Kidney glomerular epithelial cell (primary cell): ENCODE data around the gene DCPS.
A peak's percentile ranks its signal among the peaks of the same experiment; 100 is the strongest.
"Not testable (repeated sequence)": the region's sequence is repeated elsewhere in the genome, so short reads cannot be mapped to it uniquely, and the experiment has no call there.

Experiments
- DNase-seq: peaks from one replicate; lab custom pipeline; 2025; lab: John Stamatoyannopoulos, UW

Gene DCPS

GRCh38 chr11:126384449-126385070 lies 80.7 kb downstream of the DCPS start:
- DNase-seq = no peak

- no peak for DNase-seq
Observed at GRCh38 chr11:126385991-126386728, 82.3 kb downstream of the DCPS start.

- DNase-seq = not testable (repeated sequence)
Observed at GRCh38 chr11:126386729-126387071, 82.8 kb downstream of the DCPS start.

DNA sequence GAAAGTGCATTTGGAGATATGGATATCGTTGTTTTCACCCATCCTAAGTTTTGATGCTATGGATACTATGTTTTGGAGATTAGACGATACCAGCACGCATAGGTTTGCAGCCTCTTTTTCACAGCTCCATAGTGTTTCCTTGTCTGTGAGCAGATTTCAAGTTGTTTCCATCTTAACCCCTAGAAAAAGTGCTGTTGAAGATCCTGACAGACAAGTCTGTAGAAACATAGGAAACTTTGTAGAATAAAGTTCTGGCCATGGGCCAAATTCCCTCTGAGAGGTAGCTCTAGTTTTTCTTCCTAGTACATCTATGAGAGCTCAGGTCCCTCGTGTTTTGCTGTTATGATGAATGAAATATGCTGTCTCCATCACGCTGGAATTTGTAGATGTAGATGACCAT lies 84.0 kb downstream of the DCPS start:
- no peak for DNase-seq

DNA sequence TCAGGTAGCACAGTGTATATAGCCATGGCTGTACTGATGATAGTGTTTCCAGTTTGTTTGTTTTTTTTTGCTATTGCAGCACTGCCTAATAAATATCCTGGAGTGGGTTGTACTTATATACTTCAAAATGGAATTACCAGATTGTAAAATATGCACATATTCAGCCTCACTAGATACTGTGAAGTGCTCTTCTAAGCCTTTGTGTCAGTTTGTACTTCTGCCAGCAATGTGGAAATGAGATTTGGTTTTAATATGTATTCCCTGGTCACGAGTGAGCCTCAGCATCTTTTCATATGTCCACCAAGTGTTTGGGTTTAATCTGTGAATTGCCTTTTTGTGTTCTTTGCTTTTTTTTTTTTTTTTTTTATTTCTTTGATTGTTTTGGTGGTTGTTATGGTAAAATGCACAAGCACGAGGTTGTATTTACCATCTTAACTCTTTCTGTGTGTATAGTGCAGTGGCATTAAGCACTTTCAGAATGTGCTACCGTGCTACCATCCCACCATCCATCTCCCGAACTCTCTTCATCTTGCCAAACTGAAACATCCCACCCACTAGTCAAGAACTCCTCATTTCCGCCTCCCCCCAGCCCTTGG lies 86.5 kb downstream of the DCPS start:
- no peak for DNase-seq

- DNase-seq = no peak
Observed at GRCh38 chr11:126391286-126391954, 87.6 kb downstream of the DCPS start.

- DNase-seq = no peak
Observed at GRCh38 chr11:126391970-126392632, 88.2 kb downstream of the DCPS start.

GRCh38 chr11:126392633-126393013 lies 88.8 kb downstream of the DCPS start:
- no peak for DNase-seq

DNA sequence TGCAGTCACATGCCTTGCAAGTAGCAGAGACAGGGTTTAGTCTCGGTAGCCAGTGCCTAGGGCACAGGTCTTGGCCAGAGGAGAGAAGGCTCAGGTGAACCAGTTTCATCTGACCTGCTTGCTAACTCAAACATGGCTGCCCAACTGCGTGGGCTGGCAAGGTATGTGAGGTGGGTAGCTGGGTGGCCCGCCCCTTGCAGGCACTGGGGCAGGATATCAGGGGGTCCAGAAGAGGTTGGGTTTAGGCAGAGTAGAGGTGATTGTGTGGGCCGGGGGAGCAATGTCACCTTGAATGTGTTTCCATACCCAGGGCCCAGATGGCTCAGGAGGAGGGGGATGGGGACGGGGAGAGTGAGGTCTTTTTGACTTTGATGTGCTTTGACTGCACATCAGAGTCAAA lies 89.3 kb downstream of the DCPS start:
- no peak for DNase-seq

GRCh38 chr11:126394036-126394435 lies 90.2 kb downstream of the DCPS start:
- no peak for DNase-seq

DNA sequence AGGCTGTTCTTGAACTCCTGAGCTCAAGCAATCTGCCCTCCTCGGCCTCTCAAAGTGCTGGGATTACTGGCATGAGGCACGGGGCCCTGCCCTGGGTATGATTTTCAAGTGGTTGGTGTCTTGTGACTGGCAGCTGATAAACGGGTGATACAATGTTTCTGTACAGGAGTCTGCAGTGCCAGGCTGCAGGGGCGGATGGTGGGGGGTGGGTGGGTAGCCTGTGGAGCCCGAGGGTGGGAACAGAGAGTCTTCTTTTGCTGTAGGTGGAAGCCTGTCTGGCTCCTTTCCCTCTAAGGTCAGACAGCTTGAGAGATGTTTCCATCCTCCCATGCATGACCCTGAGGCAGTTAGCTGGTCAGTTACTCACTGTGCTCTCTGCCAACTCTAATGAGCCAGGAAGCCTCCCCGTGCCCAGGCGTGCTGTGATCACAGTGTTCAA lies 90.8 kb downstream of the DCPS start:
- DNase-seq = peak; percentile 18
